ENCODE measurements around the gene MYL5.
"Not testable (repeated sequence)": the region's sequence is repeated elsewhere in the genome, so short reads cannot be mapped to it uniquely, and the experiment has no call there.

The MYL5 gene

GRCh38 chr4:687048-687970 is 13.0 kb downstream of the MYL5 start:
- no peak for DNase-seq

GRCh38 chr4:687971-688853 is 13.9 kb downstream of the MYL5 start:
- no peak for DNase-seq

- no peak for DNase-seq
Observed at GRCh38 chr4:688854-689681, 14.7 kb downstream of the MYL5 start, which contains the start of gene SLC49A3. TSS of gene SLC49A3 (minus strand) at chr4:689151. CDS start at chr4:689127, 24 bp downstream.

GRCh38 chr4:689723-690122 is 15.4 kb downstream of the MYL5 start:
- DNase-seq, result no peak

- DNase-seq, result no peak
Observed at GRCh38 chr4:692771-693554, 18.6 kb downstream of the MYL5 start.

GRCh38 chr4:694341-694940 is 20.1 kb downstream of the MYL5 start:
- DNase-seq, result not testable (repeated sequence)

- no peak for DNase-seq
Observed at GRCh38 chr4:699816-700580, 25.7 kb downstream of the MYL5 start.

GRCh38 chr4:700587-701264 is 26.4 kb downstream of the MYL5 start:
- DNase-seq, result no peak

GRCh38 chr4:702618-703048 is 28.3 kb downstream of the MYL5 start:
- DNase-seq, result no peak

- DNase-seq, result no peak
Observed at GRCh38 chr4:703336-704197, 29.2 kb downstream of the MYL5 start.

- DNase-seq, result no peak
Observed at GRCh38 chr4:704198-704891, 30.0 kb downstream of the MYL5 start.

- DNase-seq, result no peak
Observed at GRCh38 chr4:704971-705277, 30.6 kb downstream of the MYL5 start.

- peak; percentile 66 to 74 for DNase-seq
Observed at GRCh38 chr4:705278-706082, 31.1 kb downstream of the MYL5 start, which contains the start of gene PCGF3. TSS of gene PCGF3 (plus strand) at chr4:705832. CDS start at chr4:733681, 27,849 bp downstream.

- not testable (repeated sequence) for DNase-seq
Observed at GRCh38 chr4:706083-706633, 31.8 kb downstream of the MYL5 start.

GRCh38 chr4:706834-707598 is 32.7 kb downstream of the MYL5 start:
- DNase-seq, result no peak

GRCh38 chr4:707929-708630 is 33.7 kb downstream of the MYL5 start:
- no peak for DNase-seq
